GM23338 (cell line): Measurements from ENCODE around the gene ADAM15.
A peak's percentile ranks its signal among the peaks of the same experiment; 100 is the strongest.

Experiments
- EZH2 ChIP-seq: fragments of 200-600 bp; sonication (generic); IDR thresholded peaks from one replicate; pipeline ENCODE4 v1.8.0; 2017; ENCODE audit warnings: antibody characterized with exemption, mild to moderate bottlenecking, low read depth; ENCODE audit not compliant: unreplicated experiment
- POLR2AphosphoS5 ChIP-seq: IDR thresholded peaks from 2 replicates; pipeline ENCODE4 v1.6.1; 2016; ENCODE audit warnings: antibody characterized with exemption, low read depth
- TF ChIP-seq, protein P1 (sequence below), 2 experiments: fragments of 200-600 bp in 1 of 2; sonication (generic) in 1 of 2; conservative IDR thresholded peaks; 2 replicates each; pipeline versions ENCODE4 v1.5.1 to v1.6.1; 2016 to 2017; ENCODE audit warnings: antibody characterized with exemption in 2 of 2, low read depth in 2 of 2, mild to moderate bottlenecking in 2 of 2, moderate library complexity in 1 of 2

DNA sequence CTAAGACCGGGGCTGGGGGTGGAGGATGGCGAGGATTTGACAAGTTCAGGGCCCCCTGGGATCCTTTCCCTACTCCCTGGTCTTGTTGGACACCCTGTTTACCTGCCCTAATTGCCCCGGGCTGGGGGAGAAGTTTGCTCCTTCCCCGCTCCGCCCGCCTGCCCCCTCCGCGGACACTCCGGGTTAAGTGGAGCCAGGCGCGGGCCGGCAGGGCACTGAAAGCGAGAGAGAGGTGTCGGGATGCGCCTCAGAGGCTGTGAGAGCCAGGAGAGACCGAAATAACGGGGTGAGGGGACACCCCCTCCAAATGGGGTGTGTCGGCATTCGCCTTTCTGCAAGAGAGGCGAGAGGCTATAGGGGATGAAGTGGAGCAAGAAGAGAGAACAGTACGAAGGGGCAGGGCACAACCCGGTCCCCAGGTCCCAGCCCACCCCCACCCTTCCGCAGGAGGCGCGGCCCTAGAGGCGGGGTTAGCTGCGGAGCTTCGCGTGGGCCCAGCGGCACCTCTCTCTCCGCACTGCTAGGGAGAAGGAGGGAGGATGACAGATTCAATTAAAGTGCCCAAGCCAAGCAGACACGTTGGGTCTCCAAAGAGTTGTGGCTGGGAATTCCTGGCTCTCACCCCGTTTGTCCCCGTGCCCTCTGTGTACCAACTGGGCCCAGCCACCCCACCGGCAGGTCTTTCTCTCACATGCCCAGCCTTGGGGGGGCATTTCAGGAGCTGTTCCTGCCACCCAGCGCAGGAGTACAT, 31.4 kb downstream of the ADAM15 start:
- TF ChIP-seq EZH2 (peak; percentile 94), POLR2AphosphoS5 (no peak)
- TF ChIP-seq, protein P1, sequence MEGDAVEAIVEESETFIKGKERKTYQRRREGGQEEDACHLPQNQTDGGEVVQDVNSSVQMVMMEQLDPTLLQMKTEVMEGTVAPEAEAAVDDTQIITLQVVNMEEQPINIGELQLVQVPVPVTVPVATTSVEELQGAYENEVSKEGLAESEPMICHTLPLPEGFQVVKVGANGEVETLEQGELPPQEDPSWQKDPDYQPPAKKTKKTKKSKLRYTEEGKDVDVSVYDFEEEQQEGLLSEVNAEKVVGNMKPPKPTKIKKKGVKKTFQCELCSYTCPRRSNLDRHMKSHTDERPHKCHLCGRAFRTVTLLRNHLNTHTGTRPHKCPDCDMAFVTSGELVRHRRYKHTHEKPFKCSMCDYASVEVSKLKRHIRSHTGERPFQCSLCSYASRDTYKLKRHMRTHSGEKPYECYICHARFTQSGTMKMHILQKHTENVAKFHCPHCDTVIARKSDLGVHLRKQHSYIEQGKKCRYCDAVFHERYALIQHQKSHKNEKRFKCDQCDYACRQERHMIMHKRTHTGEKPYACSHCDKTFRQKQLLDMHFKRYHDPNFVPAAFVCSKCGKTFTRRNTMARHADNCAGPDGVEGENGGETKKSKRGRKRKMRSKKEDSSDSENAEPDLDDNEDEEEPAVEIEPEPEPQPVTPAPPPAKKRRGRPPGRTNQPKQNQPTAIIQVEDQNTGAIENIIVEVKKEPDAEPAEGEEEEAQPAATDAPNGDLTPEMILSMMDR (conservative IDR thresholded peaks at IDR 0.05; ENCODE audit: low read depth in 2 of 2) = no peak
